Measurements from ENCODE around the gene LPAR4. TPM values are rescaled to one million over a fixed set of nuclear protein-coding genes. Genes with fewer than 3 reads are reported as not detected.

The LPAR4 gene
- total RNA-seq, 1 experiment from 2014 or later, result 6.4 TPM

- Histone ChIP-seq H3T11ph (ENCODE audit: low read length) (no peak overlapping the region), H3K9ac (ENCODE audit: extremely low read depth, insufficient read length, low read length) (no peak overlapping the region), H2BK5ac (ENCODE audit: insufficient read length, low read length) (no peak overlapping the region), H4K5ac (ENCODE audit: insufficient read length, low read depth, low read length) (no peak overlapping the region), H2BK20ac (ENCODE audit: low read depth, low read length, poor library complexity, severe bottlenecking) (no peak overlapping the region), H4K8ac (replicated peaks; ENCODE audit: insufficient read length, low read depth, low read length) (no peak overlapping the region), H2BK120ac (ENCODE audit: low read depth, low read length, poor library complexity, severe bottlenecking) (no peak overlapping the region), H3K27me3 (ENCODE audit: insufficient read depth, low read length) (no peaks in the 10 kb centered on the region), H3K23ac (ENCODE audit: insufficient read length, low read depth, low read length) (no peak overlapping the region), H2BK12ac (ENCODE audit: insufficient read length, low read depth, low read length) (no peak overlapping the region), H3K14ac (ENCODE audit: insufficient read depth, low read length) (no peak overlapping the region), H3K4me1 (ENCODE audit: insufficient read depth, low read length) (0 out of 2 replicates have a peak, but pooled peaks cover 2% of the 10 kb centered on the region), H3K9me3 (ENCODE audit: control insufficient read depth, low read depth, low read length) (peaks cover 16% of the 10 kb centered on the region), H3K56ac (ENCODE audit: insufficient read length, low read depth, low read length) (no peak overlapping the region), H2BK15ac (ENCODE audit: low read depth, low read length) (no peak overlapping the region), H4K91ac (ENCODE audit: insufficient read length, low read depth, low read length) (no peak overlapping the region), H3K27ac (ENCODE audit: insufficient read length, low read depth, low read length) (no peak overlapping the region), H3K4me2 (ENCODE audit: insufficient read depth, insufficient read length, low read length) (no peak overlapping the region), H2AFZ (ENCODE audit: low read length) (no peak overlapping the region), H3K4ac (ENCODE audit: low read depth, low read length) (no peak overlapping the region), H2AK5ac (ENCODE audit: insufficient read length, low read length) (no peak overlapping the region), H3K18ac (ENCODE audit: insufficient read length, low read depth, low read length) (no peak overlapping the region), H3K79me2 (ENCODE audit: insufficient read depth, low read length) (no peaks in the 10 kb centered on the region), H3K23me2 (ENCODE audit: insufficient read length, low read depth, low read length, poor library complexity, severe bottlenecking) (no peaks in the 10 kb centered on the region), H4K20me1 (ENCODE audit: control insufficient read depth, insufficient read depth, insufficient read length) (no peaks in the 10 kb centered on the region), H3K79me1 (ENCODE audit: insufficient read depth, low read depth, low read length, poor library complexity, severe bottlenecking) (no peaks in the 10 kb centered on the region)
- no CpG with 5 or more reads among the region's 3 CpGs for WGBS (ENCODE audit: extremely low coverage, insufficient read length, low lambda C conversion rate)
- H3K27me3 Mint-ChIP-seq (ENCODE audit: low read depth), result no peaks in the 10 kb centered on the region
- DNase-seq, result no peak
- H3K9me3 Mint-ChIP-seq, result peaks cover 53 to 54% of the 10 kb centered on the region in 2 experiments
- no peak overlapping the region for H3K4me3 Mint-ChIP-seq
- H3K4me1 Mint-ChIP-seq, result peaks cover 9 to 12% of the 10 kb centered on the region in 2 experiments
- TF ChIP-seq, protein P1, sequence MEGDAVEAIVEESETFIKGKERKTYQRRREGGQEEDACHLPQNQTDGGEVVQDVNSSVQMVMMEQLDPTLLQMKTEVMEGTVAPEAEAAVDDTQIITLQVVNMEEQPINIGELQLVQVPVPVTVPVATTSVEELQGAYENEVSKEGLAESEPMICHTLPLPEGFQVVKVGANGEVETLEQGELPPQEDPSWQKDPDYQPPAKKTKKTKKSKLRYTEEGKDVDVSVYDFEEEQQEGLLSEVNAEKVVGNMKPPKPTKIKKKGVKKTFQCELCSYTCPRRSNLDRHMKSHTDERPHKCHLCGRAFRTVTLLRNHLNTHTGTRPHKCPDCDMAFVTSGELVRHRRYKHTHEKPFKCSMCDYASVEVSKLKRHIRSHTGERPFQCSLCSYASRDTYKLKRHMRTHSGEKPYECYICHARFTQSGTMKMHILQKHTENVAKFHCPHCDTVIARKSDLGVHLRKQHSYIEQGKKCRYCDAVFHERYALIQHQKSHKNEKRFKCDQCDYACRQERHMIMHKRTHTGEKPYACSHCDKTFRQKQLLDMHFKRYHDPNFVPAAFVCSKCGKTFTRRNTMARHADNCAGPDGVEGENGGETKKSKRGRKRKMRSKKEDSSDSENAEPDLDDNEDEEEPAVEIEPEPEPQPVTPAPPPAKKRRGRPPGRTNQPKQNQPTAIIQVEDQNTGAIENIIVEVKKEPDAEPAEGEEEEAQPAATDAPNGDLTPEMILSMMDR (conservative IDR thresholded peaks at IDR 0.05), result no peak
- no peak overlapping the region for H3K27ac Mint-ChIP-seq
- peaks cover 7 to 13% (median 11%) of the 10 kb centered on the region in 3 experiments; a peak in 6 of 7 replicates for H3K36me3 Mint-ChIP-seq (ENCODE audit: insufficient read depth in 1 of 3, low read depth in 3 of 3)
Observed at GRCh38 chrX:78753571-78753970, 6.1 kb downstream of the LPAR4 start.
